ENCODE measurements around the gene EFCAB6.

EFCAB6 gene

DNA sequence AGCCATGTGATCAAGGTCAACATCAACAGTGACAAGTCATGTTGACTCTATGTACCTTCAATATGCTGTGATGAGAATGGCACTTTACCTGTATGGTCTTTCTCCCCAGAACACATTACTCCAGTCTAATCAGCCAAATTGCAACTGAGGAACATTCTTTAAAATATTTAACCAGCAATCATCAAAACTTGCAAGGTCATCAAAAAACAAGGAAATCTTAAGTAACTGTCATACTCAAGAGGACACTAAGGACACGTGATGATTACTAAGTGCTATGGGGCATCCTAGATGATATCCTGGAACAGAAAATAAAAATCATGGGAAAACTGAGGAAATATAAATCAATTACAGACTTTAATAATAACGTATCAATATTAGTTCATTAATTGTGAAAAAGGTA lies 118.9 kb downstream of the EFCAB6 start:
- no peak for DNase-seq (ENCODE audit: low spot score)
- ATAC-seq (ENCODE audit: low read depth) = no peak
- Histone ChIP-seq H3K27me3 (ENCODE audit: insufficient read depth, poor library complexity, severe bottlenecking) (peaks cover 5% of the 10 kb centered on the region), H3K27ac (ENCODE audit: poor library complexity, severe bottlenecking) (no peak overlapping the region), H3K4me1 (ENCODE audit: insufficient read depth, poor library complexity, severe bottlenecking) (no peaks in the 10 kb centered on the region), H3K36me3 (ENCODE audit: low read depth) (no peaks in the 10 kb centered on the region), H3K4me3 (ENCODE audit: severe bottlenecking) (no peak overlapping the region), H3K9me3 (ENCODE audit: severe bottlenecking) (no peaks in the 10 kb centered on the region)
- TF ChIP-seq, protein P1, sequence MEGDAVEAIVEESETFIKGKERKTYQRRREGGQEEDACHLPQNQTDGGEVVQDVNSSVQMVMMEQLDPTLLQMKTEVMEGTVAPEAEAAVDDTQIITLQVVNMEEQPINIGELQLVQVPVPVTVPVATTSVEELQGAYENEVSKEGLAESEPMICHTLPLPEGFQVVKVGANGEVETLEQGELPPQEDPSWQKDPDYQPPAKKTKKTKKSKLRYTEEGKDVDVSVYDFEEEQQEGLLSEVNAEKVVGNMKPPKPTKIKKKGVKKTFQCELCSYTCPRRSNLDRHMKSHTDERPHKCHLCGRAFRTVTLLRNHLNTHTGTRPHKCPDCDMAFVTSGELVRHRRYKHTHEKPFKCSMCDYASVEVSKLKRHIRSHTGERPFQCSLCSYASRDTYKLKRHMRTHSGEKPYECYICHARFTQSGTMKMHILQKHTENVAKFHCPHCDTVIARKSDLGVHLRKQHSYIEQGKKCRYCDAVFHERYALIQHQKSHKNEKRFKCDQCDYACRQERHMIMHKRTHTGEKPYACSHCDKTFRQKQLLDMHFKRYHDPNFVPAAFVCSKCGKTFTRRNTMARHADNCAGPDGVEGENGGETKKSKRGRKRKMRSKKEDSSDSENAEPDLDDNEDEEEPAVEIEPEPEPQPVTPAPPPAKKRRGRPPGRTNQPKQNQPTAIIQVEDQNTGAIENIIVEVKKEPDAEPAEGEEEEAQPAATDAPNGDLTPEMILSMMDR (IDR thresholded peaks at IDR 0.05; ENCODE audit: poor library complexity, severe bottlenecking) = no peak

DNA sequence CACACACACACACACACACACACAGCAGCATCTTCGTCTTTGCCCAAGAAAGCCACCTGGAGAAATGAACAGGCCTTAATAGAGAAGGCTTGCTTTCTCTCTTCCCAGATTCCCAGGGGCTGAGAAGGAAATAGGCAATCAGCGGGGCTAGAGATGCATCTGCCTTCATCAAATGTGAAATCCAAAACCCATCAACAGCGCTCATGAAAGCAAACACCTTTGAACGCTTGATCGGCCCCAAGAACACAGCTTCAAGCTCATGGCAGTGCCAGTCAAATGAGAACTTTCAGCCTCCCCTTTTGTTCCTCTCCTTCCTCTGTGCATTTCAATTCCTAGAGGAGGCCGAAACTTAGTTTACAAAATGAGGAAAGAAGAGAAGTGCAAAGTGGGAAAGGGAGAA lies 122.7 kb downstream of the EFCAB6 start:
- Histone ChIP-seq H3K4me1 (ENCODE audit: insufficient read depth, poor library complexity, severe bottlenecking) (no peaks in the 10 kb centered on the region), H3K36me3 (ENCODE audit: low read depth) (no peaks in the 10 kb centered on the region), H3K9me3 (ENCODE audit: severe bottlenecking) (no peaks in the 10 kb centered on the region), H3K27me3 (ENCODE audit: insufficient read depth, poor library complexity, severe bottlenecking) (peaks cover 5% of the 10 kb centered on the region), H3K4me3 (ENCODE audit: severe bottlenecking) (no peak overlapping the region), H3K27ac (ENCODE audit: poor library complexity, severe bottlenecking) (no peak overlapping the region)
- DNase-seq (ENCODE audit: low spot score) = no peak
- ATAC-seq (ENCODE audit: low read depth) = no peak
- TF ChIP-seq, protein P1 (IDR thresholded peaks at IDR 0.05; ENCODE audit: poor library complexity, severe bottlenecking) = no peak

DNA sequence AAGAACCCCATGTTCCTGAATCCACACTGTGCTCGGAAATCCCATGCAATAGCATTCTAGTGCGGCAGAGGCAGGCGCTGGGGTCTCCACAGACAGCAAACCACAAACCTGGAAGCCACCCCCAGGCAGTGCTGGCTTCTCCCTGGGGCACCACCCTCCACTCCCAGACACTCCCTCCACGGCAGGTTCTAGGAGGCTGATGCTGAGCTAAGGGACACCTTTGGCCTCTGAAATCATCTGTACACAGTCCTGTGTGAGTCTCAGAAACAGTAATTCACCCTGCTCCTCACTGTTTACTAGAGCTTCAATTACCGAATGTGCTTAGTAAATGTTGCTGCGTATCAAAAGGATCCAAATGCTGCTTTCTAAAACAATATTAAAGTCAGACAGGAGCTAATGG lies 129.3 kb downstream of the EFCAB6 start:
- TF ChIP-seq, protein P1 (IDR thresholded peaks at IDR 0.05; ENCODE audit: poor library complexity, severe bottlenecking) = no peak
- no peak for DNase-seq (ENCODE audit: low spot score)
- Histone ChIP-seq H3K27me3 (ENCODE audit: insufficient read depth, poor library complexity, severe bottlenecking) (no peaks in the 10 kb centered on the region), H3K36me3 (ENCODE audit: low read depth) (no peaks in the 10 kb centered on the region), H3K4me3 (ENCODE audit: severe bottlenecking) (no peak overlapping the region), H3K27ac (ENCODE audit: poor library complexity, severe bottlenecking) (no peak overlapping the region), H3K9me3 (ENCODE audit: severe bottlenecking) (no peaks in the 10 kb centered on the region), H3K4me1 (ENCODE audit: insufficient read depth, poor library complexity, severe bottlenecking) (peaks cover 9% of the 10 kb centered on the region)
- no peak for ATAC-seq (ENCODE audit: low read depth)

DNA sequence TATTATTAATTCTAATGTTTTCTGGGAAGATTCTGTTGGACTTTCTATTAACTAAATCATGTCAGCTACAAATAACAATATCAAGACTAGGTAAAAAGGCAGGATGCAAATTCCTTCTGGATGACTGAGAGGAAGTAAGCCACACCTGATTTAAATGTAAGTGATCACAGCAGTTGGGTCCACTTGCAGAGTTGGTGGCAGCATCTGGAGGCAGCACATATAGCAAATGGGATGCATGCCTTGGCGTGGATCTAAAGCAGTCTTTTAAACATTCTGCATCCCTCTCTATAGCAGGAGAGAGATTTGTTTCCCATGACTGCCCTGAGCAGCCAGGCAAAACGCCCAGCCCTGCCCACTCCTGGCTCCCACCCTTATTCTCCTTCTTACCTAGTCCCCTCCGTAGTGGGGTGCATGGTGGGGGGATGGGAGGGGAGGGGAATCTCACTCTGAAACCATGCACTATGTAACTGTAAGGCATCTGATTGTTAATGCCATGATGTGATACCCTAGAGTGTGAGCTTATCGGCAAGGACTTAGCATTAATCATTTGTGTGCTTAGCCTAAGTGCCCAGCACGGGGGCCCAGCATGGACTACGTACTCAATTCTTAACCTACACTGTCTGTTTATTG lies 130.3 kb downstream of the EFCAB6 start:
- ATAC-seq (ENCODE audit: low read depth) (peak; percentile 46; the same call in 1 of the 3 replicates), DNase-seq (ENCODE audit: low spot score) (no peak)
- no peak overlapping the region for H3K4me3 ChIP-seq (ENCODE audit: severe bottlenecking)
- H3K9me3 ChIP-seq (ENCODE audit: severe bottlenecking) = no peaks in the 10 kb centered on the region
- no peaks in the 10 kb centered on the region for H3K36me3 ChIP-seq (ENCODE audit: low read depth)
- TF ChIP-seq, protein P1 (IDR thresholded peaks at IDR 0.05; ENCODE audit: poor library complexity, severe bottlenecking) = no peak
- peaks cover 9% of the 10 kb centered on the region for H3K4me1 ChIP-seq (ENCODE audit: insufficient read depth, poor library complexity, severe bottlenecking)
- H3K27me3 ChIP-seq (ENCODE audit: insufficient read depth, poor library complexity, severe bottlenecking) = no peaks in the 10 kb centered on the region
- H3K27ac ChIP-seq (ENCODE audit: poor library complexity, severe bottlenecking) = no peak overlapping the region

DNA sequence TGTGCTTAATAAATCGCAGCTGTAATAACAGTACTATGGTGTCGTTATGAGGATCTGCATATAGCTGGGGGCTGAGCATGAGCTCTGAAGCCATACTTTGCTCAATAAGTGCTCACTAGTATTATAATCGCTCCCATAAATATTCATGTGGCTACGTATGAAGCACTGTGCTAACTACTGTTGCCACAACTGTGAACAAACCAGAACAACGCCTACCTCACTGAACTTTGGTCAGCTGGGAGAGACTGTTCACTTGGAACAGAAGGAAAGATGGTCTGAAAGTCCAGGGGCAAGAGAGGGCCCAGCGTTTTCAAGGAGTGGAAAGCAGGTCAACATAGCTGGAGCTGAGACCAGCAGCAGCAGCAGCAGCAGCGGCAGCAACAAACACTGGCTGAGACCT lies 141.6 kb downstream of the EFCAB6 start:
- TF ChIP-seq, protein P1 (IDR thresholded peaks at IDR 0.05; ENCODE audit: poor library complexity, severe bottlenecking) = no peak
- Histone ChIP-seq H3K4me3 (ENCODE audit: severe bottlenecking) (no peak overlapping the region), H3K27ac (ENCODE audit: poor library complexity, severe bottlenecking) (no peak overlapping the region), H3K27me3 (ENCODE audit: insufficient read depth, poor library complexity, severe bottlenecking) (no peaks in the 10 kb centered on the region), H3K36me3 (ENCODE audit: low read depth) (no peaks in the 10 kb centered on the region), H3K9me3 (ENCODE audit: severe bottlenecking) (no peaks in the 10 kb centered on the region), H3K4me1 (ENCODE audit: insufficient read depth, poor library complexity, severe bottlenecking) (no peaks in the 10 kb centered on the region)
- DNase-seq (ENCODE audit: low spot score) = no peak
- ATAC-seq (ENCODE audit: low read depth) = no peak
